NCI-H460 (cell line): Measurements from ENCODE around the gene ENTHD1. TPM values are rescaled to one million over a fixed set of nuclear protein-coding genes. Genes with fewer than 3 reads are reported as not detected.

ENCODE experiments used
- DNase-seq: peaks from one replicate; pipeline ENCODE4 v3.0.0-alpha.2; 2016; ENCODE audit warnings: low read depth; ENCODE audit errors: extremely low read depth
- polyA plus RNA-seq: library from polyadenylated mRNA; depleted of rRNA; stranded (reverse); fragments of >200 nt; gene quantifications from 2 replicates; pipeline ENCODE4 v1.2.3, GENCODE V29; 2014; cell fraction: nucleus; rRNA removed
- total RNA-seq: library from RNA; depleted of rRNA; stranded (reverse); fragments of >200 nt; shearing (Covaris generic); gene quantifications from 2 replicates; pipeline ENCODE4 v1.2.3, GENCODE V29; 2014; rRNA removed

The ENTHD1 gene
- total RNA-seq: not detected in 2 replicates
- polyA plus RNA-seq: not detected in 2 replicates

DNA sequence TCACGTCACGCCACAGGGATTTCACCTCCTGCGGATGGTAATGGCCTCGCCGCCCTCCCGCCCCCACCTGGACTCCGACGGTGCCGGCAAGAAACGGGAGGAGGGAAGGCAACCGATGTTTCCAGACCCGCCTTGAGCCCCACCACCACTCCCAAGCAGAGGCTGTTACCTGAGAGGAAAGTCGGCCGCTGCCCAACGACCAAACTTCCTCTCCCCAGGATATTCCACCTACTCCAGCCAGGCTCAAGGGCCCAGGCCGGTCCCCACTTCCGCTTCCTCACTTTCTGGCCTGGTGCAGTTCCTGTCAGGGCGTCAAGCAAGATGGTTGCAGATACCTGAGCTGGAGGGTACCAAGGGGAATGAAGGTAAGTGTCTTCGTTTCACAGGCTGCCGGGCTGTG is at the start of gene ENTHD1:
ENTHD1 (minus strand) TSS at position 235 of the 400 bp plus-strand sequence. CDS start 6,012 bp downstream, outside the sequence.
- DNase-seq: no peak

- DNase-seq: no peak
Observed at GRCh38 chr22:39943337-39943736, 49.8 kb upstream of the ENTHD1 start.

- no peak for DNase-seq
Observed at GRCh38 chr22:39942439-39943230, 49.1 kb upstream of the ENTHD1 start.

DNA sequence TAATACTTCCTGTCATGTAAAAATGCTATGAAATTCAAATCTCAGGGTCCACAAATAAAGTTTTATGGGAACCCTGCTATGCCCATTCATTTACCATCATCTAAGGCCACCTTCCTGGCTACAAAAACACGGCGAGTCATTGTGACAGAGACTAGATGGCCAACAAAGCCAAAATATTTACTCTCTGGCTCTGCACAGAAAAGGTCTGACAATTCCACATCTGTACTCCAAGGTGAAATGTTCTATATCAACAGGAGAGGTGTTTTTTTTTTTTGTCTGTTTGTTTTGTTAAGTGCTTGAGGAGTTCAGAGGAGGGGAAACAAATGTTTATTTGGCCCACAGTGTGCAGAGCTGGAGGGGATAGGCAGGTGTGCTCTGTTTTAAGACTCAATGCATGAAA is 48.0 kb upstream of the ENTHD1 start:
- DNase-seq: no peak

DNA sequence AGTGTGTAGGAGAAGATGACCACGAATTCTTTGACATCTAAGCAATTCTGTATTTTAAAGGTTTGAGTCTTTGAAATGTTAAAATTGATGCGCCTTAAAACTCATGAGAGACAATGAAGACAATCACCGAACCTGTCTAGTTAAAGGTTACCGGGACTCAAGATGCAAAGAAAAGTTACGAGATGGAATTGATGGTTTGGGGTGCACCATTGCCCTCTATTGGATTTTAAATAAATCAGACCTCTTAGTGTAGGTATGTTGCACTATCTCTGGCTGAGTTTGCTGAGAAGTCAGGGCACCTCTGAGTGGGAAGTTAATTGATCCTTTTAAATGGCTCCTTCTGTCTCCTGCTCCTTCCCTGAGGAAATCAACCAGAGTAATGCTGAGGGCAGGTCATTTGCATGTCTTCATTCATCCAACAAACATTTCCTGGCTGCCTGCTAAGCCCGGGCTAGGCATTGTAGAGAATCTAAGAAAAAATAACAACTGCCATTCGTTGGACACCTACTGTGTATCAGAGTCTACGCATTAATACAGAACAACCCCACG is 47.3 kb upstream of the ENTHD1 start:
- no peak for DNase-seq

DNA sequence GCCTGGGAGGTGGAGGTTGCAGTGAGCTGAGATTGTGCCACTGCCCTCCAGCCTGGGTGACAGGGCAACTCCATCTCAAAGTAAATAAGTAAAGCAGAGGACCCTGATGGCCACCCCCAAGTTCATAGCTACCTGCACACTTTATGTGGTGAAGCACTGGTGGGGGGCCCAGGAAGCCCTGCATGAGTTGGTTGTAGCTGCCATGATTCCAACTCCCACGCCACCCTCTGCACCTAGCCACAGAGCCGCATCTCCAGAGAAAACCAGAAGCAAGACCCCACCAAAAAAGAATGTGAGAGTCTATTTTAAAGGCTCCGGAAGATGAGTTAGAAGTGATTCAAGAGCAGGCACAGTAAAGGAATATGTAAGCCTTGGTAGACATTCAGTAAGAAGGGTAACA is 46.3 kb upstream of the ENTHD1 start:
- DNase-seq: no peak

GRCh38 chr22:39938509-39939111 is 45.0 kb upstream of the ENTHD1 start:
- no peak for DNase-seq

DNA sequence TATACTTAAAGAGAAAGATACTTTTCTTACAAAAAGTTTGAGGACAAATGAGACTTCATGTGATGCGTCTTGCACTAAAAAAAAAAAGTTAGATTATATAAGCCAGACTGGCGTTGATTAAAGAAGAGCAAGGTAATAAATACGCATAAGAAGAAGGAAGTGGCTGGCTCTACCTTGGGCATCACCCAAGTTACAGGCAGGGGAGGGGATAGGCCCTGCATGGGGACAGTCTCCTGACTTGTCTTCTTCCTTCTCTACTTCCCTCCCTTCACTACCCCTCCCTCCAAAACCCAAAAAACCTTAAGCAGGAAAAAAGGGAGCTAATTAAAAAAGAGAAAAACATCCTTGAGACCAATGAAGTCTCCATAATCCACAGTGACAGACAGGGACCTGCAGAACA is 44.3 kb upstream of the ENTHD1 start:
- no peak for DNase-seq

GRCh38 chr22:39936523-39937145 is 43.1 kb upstream of the ENTHD1 start:
- no peak for DNase-seq

- DNase-seq: no peak
Observed at GRCh38 chr22:39935612-39936011, 42.1 kb upstream of the ENTHD1 start.

- no peak for DNase-seq
Observed at GRCh38 chr22:39935116-39935515, 41.6 kb upstream of the ENTHD1 start.

GRCh38 chr22:39933741-39934140 is 40.2 kb upstream of the ENTHD1 start:
- no peak for DNase-seq

DNA sequence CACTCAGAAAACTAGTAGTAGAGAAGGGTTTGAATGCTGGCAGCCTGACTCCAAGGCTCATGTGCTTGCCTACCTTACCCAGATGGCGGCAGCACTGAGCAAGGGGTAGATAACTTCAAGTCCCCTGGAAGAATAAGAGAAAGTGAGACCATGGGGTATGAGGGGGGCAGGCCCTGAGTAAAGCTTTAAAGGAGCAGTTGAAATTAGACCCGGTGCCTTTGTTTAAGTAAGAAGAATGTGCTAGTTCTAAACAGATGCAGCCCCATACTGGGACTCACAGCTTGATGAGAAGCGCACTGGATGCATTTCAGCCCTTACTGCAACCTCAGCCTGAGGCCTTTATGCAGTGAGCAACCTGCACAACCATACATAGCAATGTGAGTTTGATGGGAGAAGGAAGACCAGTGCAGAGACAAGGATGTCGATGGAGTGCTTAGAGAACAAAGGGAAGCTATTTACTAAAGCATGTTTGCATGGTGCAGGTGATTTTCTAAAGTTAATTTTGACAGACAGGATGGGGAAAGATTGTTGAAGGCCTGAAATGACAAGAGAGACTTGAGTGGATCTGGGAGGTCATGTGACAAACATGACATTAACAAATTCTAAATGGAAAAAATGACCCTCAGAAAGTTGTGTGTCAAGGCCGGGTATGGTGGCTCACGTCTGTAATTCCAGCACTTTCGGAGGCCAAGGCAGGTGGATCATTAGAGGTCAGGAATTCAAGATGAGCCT is 39.5 kb upstream of the ENTHD1 start:
- peak; percentile 24 for DNase-seq

GRCh38 chr22:39932166-39932565 is 38.6 kb upstream of the ENTHD1 start:
- no peak for DNase-seq

DNA sequence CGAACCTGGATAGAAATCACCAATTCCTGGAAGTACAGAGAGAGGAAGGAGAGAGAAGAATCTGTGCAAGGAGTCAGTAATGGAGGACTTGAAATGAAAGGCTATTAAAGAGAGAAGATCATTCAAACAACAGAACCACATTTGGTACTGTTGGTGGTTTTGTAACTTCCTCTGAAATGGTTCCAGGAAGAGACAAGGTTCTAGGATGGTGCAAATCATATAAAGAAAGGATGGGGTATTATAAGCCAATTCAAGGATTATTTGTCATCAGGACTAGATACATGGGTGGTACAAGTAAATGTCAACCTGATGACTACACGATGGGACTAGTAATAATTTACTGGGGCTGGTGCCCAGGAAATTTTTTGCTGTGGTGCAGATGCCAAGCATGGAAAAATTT is 37.7 kb upstream of the ENTHD1 start:
- DNase-seq: no peak

- DNase-seq: no peak
Observed at GRCh38 chr22:39928536-39929520, 35.3 kb upstream of the ENTHD1 start.

DNA sequence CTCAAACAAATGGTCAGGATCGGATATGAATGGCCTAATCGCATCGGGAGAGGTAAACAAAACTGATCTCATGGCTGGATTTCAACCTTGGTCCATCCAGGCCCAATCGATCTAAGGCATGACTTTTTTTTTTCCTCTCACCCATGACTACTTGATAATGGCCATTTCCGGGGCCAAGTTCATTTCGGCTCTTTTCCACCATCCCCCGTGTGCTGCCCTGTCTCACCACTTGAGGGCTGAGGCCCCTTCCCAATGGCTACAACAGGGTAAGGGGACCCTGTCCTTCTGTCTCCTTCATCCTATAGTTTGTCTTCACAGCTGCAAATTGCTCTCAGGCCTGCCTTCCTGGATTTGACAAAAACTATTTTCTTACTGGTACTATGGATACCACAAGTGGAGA is 34.0 kb upstream of the ENTHD1 start:
- DNase-seq: no peak

DNA sequence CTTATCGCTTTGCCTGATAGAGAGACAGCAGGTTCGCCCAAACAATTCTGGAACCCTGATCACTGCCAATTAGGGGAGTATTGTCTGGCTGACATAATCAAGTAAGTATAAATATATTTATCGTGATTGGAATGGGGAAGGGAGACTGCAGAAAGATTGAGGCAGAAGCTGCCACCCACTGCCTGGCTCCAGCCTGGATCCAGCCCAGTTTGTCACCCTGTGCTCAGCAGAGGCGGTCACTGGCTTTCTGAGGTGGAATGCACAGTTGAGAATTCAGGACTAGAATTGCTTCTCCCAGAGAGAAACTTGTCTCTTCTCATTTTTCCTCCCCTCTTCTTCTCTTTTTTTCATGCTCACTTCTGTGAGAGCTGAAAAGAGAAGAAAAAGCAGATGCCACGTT is 33.2 kb upstream of the ENTHD1 start:
- DNase-seq: no peak

DNA sequence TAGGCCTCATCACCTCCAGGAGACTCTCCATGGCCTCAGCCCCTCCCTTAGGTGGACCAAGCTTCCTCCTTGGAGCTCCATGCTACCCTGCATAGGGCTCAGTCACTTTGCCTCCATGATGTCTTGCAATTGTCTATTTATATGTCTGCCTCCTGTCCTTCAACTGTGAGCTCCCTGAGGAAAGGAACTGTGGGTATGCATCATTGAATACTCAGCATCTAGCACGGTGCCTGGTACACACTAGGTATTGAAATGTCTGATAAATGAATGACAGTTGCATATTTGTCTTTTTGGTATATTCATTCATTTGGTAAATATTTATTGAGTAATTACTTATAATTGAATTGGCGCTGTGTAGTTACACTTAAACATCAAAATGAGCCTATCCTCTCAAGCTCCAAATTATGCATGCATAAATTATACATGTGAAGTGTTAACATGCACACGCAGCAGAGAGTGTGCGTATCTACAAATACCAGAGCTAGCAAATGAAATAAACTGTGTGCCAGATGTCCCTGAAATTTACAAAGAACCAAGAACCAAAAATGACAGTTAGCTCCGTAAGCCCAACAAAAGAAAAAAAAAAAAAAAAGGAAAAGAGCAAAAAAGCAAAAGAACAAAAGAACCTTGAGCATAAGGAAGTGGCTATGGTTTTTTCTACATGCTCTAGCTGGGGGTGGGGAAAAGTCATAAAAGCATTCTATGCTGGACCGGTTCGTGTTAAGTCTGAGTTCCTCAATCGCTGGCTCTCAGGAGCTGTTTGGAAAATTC is 32.5 kb upstream of the ENTHD1 start:
- DNase-seq: no peak
